ENCODE data around the gene MALAT1. TPM values are rescaled to one million over a fixed set of nuclear protein-coding genes. Genes with fewer than 3 reads are reported as not detected.
"Not testable (repeated sequence)": the region's sequence is repeated elsewhere in the genome, so short reads cannot be mapped to it uniquely, and the experiment has no call there.

MALAT1 gene
- polyA plus RNA-seq, 4 donors, result 299 to 1,150 (median 876) TPM

DNA sequence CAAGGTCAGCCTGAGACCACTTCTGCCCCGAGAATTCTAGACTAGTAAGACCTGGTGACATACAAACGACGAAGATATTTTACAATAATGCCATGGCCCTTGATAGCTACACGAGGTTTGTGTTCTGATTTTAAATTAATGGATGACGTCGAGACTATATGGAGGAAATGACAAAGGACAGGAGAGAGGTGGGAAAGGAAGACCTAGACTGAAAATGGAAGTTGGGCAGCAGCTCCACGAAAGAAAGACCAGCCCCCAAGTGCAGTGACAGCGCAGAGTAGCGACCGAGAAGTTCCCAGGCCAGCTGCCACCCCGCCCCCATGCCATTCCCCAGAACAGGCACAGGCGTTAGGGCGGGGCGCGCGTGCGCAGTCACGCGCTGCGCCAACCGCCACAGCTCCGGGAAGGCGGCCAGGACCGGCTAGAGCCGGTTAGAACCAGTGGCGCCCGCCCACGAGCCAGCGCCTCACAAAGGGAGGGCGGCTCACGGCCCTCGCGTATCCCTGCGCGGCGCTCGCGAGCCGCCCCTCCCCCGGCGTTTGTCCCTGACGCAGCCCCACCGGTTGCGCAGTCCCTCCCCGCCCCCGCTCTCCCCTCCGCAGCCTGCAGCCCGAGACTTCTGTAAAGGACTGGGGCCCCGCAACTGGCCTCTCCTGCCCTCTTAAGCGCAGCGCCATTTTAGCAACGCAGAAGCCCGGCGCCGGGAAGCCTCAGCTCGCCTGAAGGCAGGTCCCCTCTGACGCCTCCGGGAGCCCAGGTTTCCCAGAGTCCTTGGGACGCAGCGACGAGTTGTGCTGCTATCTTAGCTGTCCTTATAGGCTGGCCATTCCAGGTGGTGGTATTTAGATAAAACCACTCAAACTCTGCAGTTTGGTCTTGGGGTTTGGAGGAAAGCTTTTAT, 1.5 kb upstream of the MALAT1 start:
- peak in 3 of 4 donors; percentile 96 to 98 (median 97) for DNase-seq (ENCODE audit: low read depth in 4 of 4, low spot score in 2 of 4)

DNA sequence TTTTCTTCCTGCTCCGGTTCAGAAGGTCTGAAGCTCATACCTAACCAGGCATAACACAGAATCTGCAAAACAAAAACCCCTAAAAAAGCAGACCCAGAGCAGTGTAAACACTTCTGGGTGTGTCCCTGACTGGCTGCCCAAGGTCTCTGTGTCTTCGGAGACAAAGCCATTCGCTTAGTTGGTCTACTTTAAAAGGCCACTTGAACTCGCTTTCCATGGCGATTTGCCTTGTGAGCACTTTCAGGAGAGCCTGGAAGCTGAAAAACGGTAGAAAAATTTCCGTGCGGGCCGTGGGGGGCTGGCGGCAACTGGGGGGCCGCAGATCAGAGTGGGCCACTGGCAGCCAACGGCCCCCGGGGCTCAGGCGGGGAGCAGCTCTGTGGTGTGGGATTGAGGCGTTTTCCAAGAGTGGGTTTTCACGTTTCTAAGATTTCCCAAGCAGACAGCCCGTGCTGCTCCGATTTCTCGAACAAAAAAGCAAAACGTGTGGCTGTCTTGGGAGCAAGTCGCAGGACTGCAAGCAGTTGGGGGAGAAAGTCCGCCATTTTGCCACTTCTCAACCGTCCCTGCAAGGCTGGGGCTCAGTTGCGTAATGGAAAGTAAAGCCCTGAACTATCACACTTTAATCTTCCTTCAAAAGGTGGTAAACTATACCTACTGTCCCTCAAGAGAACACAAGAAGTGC, 661 bp upstream of the MALAT1 start:
- DNase-seq (ENCODE audit: low read depth in 4 of 4, low spot score in 2 of 4), result peak in 1 of 4 donors; percentile 55

DNA sequence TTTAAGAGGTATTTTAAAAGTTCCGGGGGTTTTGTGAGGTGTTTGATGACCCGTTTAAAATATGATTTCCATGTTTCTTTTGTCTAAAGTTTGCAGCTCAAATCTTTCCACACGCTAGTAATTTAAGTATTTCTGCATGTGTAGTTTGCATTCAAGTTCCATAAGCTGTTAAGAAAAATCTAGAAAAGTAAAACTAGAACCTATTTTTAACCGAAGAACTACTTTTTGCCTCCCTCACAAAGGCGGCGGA, 193 bp upstream of the MALAT1 start:
- DNase-seq (ENCODE audit: low read depth in 4 of 4, low spot score in 2 of 4), result no peak

DNA sequence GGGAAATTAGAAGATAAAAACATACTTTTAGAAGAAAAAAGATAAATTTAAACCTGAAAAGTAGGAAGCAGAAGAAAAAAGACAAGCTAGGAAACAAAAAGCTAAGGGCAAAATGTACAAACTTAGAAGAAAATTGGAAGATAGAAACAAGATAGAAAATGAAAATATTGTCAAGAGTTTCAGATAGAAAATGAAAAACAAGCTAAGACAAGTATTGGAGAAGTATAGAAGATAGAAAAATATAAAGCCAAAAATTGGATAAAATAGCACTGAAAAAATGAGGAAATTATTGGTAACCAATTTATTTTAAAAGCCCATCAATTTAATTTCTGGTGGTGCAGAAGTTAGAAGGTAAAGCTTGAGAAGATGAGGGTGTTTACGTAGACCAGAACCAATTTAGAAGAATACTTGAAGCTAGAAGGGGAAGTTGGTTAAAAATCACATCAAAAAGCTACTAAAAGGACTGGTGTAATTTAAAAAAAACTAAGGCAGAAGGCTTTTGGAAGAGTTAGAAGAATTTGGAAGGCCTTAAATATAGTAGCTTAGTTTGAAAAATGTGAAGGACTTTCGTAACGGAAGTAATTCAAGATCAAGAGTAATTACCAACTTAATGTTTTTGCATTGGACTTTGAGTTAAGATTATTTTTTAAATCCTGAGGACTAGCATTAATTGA, 1.0 kb downstream of the MALAT1 start:
- DNase-seq (ENCODE audit: low read depth in 4 of 4, low spot score in 2 of 4), result no peak

DNA sequence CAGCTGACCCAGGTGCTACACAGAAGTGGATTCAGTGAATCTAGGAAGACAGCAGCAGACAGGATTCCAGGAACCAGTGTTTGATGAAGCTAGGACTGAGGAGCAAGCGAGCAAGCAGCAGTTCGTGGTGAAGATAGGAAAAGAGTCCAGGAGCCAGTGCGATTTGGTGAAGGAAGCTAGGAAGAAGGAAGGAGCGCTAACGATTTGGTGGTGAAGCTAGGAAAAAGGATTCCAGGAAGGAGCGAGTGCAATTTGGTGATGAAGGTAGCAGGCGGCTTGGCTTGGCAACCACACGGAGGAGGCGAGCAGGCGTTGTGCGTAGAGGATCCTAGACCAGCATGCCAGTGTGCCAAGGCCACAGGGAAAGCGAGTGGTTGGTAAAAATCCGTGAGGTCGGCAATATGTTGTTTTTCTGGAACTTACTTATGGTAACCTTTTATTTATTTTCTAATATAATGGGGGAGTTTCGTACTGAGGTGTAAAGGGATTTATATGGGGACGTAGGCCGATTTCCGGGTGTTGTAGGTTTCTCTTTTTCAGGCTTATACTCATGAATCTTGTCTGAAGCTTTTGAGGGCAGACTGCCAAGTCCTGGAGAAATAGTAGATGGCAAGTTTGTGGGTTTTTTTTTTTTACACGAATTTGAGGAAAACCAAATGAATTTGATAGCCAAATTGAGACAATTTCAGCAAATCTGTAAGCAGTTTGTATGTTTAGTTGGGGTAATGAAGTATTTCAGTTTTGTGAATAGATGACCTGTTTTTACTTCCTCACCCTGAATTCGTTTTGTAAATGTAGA, 1.7 kb downstream of the MALAT1 start:
- peak in 1 of 4 donors; percentile 61 for DNase-seq (ENCODE audit: low read depth in 4 of 4, low spot score in 2 of 4)

DNA sequence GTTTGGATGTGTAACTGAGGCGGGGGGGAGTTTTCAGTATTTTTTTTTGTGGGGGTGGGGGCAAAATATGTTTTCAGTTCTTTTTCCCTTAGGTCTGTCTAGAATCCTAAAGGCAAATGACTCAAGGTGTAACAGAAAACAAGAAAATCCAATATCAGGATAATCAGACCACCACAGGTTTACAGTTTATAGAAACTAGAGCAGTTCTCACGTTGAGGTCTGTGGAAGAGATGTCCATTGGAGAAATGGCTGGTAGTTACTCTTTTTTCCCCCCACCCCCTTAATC, 2.3 kb downstream of the MALAT1 start:
- no peak for DNase-seq (ENCODE audit: low read depth in 4 of 4, low spot score in 2 of 4)

DNA sequence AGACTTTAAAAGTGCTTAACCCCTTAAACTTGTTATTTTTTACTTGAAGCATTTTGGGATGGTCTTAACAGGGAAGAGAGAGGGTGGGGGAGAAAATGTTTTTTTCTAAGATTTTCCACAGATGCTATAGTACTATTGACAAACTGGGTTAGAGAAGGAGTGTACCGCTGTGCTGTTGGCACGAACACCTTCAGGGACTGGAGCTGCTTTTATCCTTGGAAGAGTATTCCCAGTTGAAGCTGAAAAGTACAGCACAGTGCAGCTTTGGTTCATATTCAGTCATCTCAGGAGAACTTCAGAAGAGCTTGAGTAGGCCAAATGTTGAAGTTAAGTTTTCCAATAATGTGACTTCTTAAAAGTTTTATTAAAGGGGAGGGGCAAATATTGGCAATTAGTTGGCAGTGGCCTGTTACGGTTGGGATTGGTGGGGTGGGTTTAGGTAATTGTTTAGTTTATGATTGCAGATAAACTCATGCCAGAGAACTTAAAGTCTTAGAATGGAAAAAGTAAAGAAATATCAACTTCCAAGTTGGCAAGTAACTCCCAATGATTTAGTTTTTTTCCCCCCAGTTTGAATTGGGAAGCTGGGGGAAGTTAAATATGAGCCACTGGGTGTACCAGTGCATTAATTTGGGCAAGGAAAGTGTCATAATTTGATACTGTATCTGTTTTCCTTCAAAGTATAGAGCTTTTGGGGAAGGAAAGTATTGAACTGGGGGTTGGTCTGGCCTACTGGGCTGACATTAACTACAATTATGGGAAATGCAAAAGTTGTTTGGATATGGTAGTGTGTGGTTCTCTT, 2.8 kb downstream of the MALAT1 start:
- DNase-seq (ENCODE audit: low read depth in 4 of 4, low spot score in 2 of 4), result no peak

DNA sequence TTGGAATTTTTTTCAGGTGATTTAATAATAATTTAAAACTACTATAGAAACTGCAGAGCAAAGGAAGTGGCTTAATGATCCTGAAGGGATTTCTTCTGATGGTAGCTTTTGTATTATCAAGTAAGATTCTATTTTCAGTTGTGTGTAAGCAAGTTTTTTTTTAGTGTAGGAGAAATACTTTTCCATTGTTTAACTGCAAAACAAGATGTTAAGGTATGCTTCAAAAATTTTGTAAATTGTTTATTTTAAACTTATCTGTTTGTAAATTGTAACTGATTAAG, 3.4 kb downstream of the MALAT1 start:
- DNase-seq (ENCODE audit: low read depth in 4 of 4, low spot score in 2 of 4), result no peak

DNA sequence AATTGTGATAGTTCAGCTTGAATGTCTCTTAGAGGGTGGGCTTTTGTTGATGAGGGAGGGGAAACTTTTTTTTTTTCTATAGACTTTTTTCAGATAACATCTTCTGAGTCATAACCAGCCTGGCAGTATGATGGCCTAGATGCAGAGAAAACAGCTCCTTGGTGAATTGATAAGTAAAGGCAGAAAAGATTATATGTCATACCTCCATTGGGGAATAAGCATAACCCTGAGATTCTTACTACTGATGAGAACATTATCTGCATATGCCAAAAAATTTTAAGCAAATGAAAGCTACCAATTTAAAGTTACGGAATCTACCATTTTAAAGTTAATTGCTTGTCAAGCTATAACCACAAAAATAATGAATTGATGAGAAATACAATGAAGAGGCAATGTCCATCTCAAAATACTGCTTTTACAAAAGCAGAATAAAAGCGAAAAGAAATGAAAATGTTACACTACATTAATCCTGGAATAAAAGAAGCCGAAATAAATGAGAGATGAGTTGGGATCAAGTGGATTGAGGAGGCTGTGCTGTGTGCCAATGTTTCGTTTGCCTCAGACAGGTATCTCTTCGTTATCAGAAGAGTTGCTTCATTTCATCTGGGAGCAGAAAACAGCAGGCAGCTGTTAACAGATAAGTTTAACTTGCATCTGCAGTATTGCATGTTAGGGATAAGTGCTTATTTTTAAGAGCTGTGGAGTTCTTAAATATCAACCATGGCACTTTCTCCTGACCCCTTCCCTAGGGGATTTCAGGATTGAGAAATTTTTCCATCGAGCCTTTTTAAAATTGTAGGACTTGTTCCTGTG, 3.9 kb downstream of the MALAT1 start:
- no peak for DNase-seq (ENCODE audit: low read depth in 4 of 4, low spot score in 2 of 4)

DNA sequence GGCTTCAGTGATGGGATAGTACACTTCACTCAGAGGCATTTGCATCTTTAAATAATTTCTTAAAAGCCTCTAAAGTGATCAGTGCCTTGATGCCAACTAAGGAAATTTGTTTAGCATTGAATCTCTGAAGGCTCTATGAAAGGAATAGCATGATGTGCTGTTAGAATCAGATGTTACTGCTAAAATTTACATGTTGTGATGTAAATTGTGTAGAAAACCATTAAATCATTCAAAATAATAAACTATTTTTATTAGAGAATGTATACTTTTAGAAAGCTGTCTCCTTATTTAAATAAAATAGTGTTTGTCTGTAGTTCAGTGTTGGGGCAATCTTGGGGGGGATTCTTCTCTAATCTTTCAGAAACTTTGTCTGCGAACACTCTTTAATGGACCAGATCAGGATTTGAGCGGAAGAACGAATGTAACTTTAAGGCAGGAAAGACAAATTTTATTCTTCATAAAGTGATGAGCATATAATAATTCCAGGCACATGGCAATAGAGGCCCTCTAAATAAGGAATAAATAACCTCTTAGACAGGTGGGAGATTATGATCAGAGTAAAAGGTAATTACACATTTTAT, 4.6 kb downstream of the MALAT1 start:
- peak in 1 of 4 donors; percentile 26 for DNase-seq (ENCODE audit: low read depth in 4 of 4, low spot score in 2 of 4)

DNA sequence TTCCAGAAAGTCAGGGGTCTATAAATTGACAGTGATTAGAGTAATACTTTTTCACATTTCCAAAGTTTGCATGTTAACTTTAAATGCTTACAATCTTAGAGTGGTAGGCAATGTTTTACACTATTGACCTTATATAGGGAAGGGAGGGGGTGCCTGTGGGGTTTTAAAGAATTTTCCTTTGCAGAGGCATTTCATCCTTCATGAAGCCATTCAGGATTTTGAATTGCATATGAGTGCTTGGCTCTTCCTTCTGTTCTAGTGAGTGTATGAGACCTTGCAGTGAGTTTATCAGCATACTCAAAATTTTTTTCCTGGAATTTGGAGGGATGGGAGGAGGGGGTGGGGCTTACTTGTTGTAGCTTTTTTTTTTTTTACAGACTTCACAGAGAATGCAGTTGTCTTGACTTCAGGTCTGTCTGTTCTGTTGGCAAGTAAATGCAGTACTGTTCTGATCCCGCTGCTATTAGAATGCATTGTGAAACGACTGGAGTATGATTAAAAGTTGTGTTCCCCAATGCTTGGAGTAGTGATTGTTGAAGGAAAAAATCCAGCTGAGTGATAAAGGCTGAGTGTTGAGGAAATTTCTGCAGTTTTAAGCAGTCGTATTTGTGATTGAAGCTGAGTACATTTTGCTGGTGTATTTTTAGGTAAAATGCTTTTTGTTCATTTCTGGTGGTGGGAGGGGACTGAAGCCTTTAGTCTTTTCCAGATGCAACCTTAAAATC, 5.3 kb downstream of the MALAT1 start:
- peak in 2 of 4 donors; percentile 44 to 58 for DNase-seq (ENCODE audit: low read depth in 4 of 4, low spot score in 2 of 4)

DNA sequence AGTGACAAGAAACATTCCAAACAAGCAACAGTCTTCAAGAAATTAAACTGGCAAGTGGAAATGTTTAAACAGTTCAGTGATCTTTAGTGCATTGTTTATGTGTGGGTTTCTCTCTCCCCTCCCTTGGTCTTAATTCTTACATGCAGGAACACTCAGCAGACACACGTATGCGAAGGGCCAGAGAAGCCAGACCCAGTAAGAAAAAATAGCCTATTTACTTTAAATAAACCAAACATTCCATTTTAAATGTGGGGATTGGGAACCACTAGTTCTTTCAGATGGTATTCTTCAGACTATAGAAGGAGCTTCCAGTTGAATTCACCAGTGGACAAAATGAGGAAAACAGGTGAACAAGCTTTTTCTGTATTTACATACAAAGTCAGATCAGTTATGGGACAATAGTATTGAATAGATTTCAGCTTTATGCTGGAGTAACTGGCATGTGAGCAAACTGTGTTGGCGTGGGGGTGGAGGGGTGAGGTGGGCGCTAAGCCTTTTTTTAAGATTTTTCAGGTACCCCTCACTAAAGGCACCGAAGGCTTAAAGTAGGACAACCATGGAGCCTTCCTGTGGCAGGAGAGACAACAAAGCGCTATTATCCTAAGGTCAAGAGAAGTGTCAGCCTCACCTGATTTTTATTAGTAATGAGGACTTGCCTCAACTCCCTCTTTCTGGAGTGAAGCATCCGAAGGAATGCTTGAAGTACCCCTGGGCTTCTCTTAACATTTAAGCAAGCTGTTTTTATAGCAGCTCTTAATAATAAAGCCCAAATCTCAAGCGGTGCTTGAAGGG, 6.0 kb downstream of the MALAT1 start:
- DNase-seq (ENCODE audit: low read depth in 4 of 4, low spot score in 2 of 4), result no peak

DNA sequence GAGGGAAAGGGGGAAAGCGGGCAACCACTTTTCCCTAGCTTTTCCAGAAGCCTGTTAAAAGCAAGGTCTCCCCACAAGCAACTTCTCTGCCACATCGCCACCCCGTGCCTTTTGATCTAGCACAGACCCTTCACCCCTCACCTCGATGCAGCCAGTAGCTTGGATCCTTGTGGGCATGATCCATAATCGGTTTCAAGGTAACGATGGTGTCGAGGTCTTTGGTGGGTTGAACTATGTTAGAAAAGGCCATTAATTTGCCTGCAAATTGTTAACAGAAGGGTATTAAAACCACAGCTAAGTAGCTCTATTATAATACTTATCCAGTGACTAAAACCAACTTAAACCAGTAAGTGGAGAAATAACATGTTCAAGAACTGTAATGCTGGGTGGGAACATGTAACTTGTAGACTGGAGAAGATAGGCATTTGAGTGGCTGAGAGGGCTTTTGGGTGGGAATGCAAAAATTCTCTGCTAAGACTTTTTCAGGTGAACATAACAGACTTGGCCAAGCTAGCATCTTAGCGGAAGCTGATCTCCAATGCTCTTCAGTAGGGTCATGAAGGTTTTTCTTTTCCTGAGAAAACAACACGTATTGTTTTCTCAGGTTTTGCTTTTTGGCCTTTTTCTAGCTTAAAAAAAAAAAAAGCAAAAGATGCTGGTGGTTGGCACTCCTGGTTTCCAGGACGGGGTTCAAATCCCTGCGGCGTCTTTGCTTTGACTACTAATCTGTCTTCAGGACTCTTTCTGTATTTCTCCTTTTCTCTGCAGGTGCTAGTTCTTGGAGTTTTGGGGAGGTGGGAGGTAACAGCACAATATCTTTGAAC, 6.8 kb downstream of the MALAT1 start:
- DNase-seq (ENCODE audit: low read depth in 4 of 4, low spot score in 2 of 4), result no peak

DNA sequence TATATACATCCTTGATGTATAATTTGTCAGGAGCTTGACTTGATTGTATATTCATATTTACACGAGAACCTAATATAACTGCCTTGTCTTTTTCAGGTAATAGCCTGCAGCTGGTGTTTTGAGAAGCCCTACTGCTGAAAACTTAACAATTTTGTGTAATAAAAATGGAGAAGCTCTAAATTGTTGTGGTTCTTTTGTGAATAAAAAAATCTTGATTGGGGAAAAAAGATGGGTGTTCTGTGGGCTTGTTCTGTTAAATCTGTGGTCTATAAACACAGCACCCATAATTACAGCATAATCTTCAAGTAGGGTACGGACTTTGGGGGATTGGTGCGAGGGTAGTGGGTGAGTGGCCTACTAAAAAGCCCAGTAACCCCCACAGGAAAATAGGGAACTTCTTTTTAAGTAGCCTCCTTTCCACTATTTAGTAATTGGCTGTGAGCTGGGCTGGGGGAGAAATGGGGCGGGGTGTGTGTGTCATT, 7.5 kb downstream of the MALAT1 start:
- DNase-seq (ENCODE audit: low read depth in 4 of 4, low spot score in 2 of 4), result no peak

DNA sequence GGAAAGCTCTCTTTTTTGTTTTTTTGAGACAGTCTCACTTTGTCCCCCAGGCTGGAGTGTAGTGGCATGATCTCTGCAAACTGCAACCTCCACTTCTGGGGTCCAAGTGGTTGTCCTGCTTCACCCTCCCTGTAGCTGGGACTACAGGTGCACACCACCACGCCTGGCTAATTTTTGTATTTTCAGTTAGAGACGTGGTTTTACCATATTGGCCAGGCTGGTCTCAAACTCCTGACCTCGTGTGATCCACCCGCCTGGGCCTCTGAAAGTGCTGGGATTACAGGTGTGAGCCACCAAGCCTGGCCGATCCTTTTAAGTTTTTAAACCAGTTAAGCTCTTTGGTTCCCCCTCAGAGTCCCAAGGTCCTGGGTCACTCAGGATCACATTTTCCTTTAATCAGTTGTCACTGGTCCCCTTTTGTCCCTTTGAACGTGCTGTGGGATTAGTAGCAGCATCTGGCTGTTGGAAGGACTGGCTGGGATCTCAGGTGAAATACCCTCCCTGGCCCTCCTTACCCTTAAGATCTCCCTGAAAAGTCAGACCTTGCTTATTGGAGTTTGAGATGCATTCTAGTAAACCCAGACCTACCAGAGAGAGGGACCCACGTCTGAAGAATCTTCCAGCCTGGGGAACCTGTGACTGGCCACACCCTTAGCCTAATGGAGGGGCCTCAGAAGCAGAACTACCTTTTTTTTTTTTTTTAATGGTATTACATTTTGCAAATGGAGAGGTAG, 8.1 kb downstream of the MALAT1 start:
- DNase-seq (ENCODE audit: low read depth in 4 of 4, low spot score in 2 of 4), result peak in 2 of 4 donors; percentile 52 to 66

DNA sequence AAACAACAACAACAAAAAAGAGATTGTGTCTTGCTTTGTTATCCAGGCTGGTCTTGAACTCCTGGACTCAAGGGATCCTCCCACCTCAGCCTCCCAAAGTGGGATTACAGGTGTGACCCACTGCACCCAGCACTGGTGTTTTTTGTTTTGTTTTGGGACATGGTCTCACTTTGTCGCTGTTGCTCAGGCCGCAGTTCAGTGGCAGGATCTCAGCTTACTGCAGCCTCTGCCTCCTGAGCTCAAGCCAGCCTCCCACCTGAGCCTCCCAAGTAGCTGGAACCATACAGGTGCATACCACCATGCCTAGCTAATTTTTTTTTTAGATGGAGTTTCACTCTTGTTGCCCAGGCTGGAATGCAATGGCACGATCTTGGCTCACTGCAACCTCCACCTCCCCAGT, 13.5 kb downstream of the MALAT1 start:
- DNase-seq (ENCODE audit: low read depth in 4 of 4, low spot score in 2 of 4), result not testable (repeated sequence)
